GM19099 (cell line): ENCODE data around the gene SNN.

Experiments used
- POLR2A ChIP-seq: IDR thresholded peaks from 3 replicates; pipeline ENCODE4 v1.6.1; 2011; ENCODE audit warnings: low read depth; ENCODE audit not compliant: insufficient read length; ENCODE audit errors: extremely low read depth

The SNN gene

GRCh38 chr16:11679250-11679649, 11.0 kb downstream of the SNN start:
- TF ChIP-seq POLR2A, result no peak

DNA sequence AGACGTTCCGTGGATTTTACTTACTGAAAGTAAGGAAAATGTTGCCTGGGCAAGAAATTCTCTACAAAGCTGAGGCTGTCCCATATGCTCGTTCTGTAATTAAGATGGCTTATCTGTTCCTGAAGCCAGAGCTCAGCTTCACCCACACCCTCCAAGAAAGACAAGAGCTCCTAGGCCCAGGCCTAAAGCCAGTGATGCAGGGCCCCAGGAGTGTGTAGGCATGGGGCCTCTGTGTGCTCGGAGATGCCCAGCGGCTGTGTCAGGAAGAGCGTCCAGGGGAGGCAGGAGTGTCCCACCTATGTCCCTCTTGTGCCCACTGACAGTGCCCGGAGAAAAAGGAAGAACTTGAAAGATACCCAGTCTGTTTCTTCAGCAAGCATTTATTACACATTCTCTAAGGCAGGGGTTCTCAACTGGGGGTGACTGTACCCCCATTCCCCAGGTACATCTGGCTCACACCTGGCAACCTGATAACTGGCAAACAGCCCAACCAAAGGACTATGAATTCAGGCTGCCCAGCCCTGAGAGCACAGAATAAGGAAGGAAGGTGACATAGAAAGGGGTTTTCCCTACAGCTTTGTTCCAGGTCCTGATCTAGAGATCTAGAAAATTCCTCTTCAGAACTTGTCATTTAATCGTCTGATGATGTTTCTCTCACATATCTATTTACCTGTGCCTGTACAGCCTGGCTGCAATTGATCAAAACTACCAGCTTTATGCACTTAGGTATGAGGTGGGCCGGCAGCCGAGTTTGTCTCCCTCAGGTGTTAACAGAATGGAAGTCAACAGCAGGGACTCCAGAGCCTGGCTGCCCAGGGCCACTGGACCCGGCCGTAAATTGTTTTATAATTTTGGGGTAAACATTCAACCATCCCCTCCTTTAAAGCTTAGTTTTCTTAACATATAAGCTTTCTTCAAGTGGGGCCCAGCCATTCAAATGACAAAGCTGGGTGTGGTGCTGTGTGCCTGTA, 12.0 kb downstream of the SNN start:
- no peak for TF ChIP-seq POLR2A

DNA sequence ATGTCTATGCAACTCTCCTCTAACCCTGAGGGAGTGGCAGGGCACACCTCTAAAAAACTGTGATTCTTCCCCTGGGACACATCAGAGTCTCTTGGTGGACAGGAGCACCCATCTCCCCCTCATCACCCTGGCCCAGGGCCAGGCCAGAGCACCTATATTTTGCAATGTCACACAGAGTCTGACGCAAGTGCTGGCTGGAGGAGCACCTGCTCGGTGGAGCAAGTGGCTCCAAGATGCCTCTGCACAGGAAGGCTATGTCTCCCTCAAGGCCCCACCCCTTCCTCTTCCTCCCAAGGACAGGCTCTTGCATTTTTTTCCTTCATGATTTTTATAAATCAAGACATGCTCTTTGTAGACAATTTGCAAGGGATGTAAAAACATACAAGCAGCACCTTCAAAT, 13.3 kb downstream of the SNN start:
- no peak for TF ChIP-seq POLR2A

DNA sequence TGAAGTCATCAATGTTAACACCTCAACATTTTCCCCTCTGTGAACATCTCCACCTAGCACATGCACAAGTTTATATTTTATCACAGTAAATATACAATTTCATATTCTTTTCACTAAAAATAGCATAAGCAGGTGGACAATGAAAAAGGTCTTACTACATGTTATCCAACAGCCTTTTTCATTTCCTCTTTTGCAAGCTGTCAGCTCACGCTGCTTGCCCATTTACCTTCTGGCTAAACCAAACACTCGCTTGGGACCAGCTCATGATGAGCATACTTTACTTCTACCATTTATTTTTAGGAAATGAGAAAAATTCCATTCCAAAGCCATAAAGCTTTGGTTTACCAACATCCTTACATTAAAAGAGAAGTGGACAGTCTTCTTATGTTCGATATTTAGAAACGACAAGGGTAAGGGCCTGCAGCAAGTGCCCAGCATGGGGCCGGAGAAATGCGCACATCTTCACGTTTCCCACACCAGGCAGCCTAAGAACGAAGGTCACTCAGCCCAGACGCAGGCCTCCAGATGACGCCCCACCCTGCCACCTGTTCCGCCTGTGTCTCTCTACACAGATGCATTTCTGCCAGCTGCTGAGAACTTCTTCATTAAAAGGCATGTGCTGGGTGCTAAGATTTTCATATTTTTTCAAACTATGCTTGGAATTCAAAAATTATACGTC, 13.9 kb downstream of the SNN start:
- no peak for TF ChIP-seq POLR2A

- TF ChIP-seq POLR2A, result no peak
Observed at GRCh38 chr16:11682655-11683096, 14.4 kb downstream of the SNN start.

DNA sequence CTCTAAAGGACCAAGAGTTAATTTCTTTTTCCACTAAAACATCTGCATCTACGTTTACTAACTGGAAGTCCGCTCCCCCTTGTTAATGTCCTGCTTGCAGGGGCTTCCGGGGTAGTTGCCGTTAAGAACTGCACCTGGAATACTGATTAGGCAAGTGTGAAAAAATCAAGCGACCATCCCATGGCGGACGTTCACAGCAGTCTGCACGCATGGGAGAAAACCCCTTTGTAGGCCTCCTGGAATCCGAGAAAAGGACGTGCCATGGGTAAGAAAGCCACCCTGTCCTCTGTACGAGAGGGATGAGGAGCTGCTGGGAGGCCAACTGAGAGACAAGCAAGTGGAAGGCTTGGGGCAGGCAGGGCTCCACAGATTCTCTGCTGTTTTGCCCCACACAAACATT, 14.9 kb downstream of the SNN start:
- TF ChIP-seq POLR2A, result no peak

- TF ChIP-seq POLR2A, result no peak
Observed at GRCh38 chr16:11684231-11685025, 16.2 kb downstream of the SNN start.

DNA sequence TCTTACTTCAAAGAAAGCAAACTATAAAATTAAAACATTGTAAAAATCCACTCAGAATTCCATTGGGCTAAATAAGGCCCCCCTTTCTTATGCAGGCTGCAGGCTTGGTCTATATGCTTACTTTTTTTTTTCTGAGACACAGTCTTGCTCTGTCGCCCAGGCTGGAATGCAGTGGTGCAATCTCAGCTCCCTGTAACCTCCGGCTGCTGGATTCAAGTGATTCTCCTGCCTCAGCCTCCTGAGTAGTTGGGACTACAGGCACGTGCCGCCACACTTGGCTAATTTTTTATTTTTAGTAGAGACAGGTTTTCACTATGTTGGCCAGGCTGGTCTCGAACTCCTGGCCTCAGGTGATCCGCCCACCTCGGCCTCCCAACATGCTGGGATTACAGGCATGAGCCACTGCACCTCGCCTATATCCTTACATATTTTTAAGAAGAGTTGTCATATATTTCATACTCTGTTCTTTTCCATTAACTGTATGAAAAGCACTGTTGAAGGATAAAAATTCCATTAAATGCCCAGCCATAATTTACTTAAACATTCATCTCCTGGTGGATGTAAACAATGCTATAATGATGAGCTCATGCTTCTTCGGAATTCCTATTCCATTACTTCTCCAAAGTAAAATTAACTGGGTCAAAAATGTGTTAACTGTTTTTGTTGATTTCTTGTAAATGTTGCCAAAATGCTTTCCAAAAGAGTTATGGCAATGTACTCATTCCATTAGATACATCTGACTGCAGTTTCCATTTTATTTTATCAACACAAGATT, 17.8 kb downstream of the SNN start:
- no peak for TF ChIP-seq POLR2A

DNA sequence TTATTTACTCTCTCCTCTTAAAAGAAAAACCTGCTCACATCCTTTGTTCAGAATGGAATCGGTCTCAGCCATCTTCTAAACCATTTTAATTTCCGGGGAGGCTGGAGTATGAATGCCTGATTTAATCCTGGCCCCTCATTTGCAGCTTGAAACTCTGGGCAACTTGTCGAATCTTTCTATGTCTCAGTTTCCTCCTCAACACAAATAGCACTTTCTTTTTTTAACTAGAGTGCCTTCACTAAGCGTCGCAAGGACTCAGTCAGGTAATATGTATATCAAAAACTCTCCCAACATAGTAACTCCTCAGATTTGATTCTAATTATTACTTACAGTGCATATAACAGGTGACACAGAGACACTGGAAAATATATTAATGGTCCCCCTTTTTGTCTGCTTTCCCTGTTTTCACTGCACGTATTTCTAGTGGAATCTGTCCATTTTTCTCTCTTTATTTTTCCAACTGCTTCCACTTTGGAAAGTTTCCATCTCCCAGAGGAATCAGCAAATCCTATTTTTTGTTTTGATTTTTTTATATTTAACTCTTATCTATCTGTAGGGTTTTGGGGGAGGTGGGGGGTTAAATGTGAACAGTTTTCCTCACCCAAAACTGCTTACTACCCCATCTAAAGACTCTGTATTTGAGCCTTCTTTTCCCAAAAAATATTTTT, 18.6 kb downstream of the SNN start:
- TF ChIP-seq POLR2A, result no peak

GRCh38 chr16:11687601-11688519, 19.6 kb downstream of the SNN start:
- TF ChIP-seq POLR2A, result no peak

DNA sequence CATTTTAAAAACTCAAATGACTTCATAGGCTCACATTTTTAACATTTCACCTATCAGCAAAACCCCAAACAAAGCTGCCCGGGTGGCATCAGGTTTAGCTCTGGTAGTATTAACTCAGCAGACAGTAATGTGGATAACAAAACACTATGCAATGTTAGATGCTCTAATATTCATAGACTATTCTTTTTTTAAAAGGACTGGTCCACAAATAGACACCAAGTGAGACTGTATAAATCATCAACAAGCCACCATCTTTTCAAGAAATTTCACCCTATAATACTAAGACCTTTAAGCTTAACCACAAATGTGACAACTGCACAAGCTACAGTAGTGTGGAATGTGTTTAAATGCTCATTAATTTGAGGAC, 20.2 kb downstream of the SNN start:
- TF ChIP-seq POLR2A, result no peak

- no peak for TF ChIP-seq POLR2A
Observed at GRCh38 chr16:11689031-11689840, 21.0 kb downstream of the SNN start.
